ENCODE measurements around the gene TOMM5.

Gene TOMM5

GRCh38 chr9:37622462-37622861 lies 30.1 kb upstream of the TOMM5 start:
- H3K4me2 ChIP-seq (ENCODE audit: low read depth, low read length, poor library complexity, severe bottlenecking), result no peak overlapping the region
- H3K79me2 ChIP-seq (ENCODE audit: insufficient read depth, low read length), result no peaks in the 10 kb centered on the region

GRCh38 chr9:37621273-37622121 lies 29.1 kb upstream of the TOMM5 start:
- H2AFZ ChIP-seq (ENCODE audit: low read depth, low read length, severe bottlenecking), result no peak overlapping the region
- H3K4me3 ChIP-seq (ENCODE audit: insufficient read depth, low read length, poor library complexity, severe bottlenecking), result no peak overlapping the region
- no peaks in the 10 kb centered on the region for H3F3A ChIP-seq (ENCODE audit: insufficient read depth)
- H3K9ac ChIP-seq (ENCODE audit: low read length), result no peak overlapping the region
- no peaks in the 10 kb centered on the region for H3K79me2 ChIP-seq (ENCODE audit: insufficient read depth, low read length)
- no peak for TF ChIP-seq EZH2phosphoT487 (conservative IDR thresholded peaks at IDR 0.05; ENCODE audit: low read length)
- TF ChIP-seq CTCF (IDR thresholded peaks at IDR 0.05; ENCODE audit: insufficient read depth, low read length, poor library complexity, severe bottlenecking), result no peak
- no peak overlapping the region for H3K27ac ChIP-seq (ENCODE audit: low read depth, low read length)
- H3K4me2 ChIP-seq (ENCODE audit: low read depth, low read length, poor library complexity, severe bottlenecking), result no peak overlapping the region
- H3K9me2 ChIP-seq (replicated peaks; ENCODE audit: insufficient read depth, low read length), result no peaks in the 10 kb centered on the region
- no peaks in the 10 kb centered on the region for H3K36me3 ChIP-seq (ENCODE audit: low read length)
- H3K9me3 ChIP-seq (ENCODE audit: insufficient read depth, low read length), result no peaks in the 10 kb centered on the region
- no peaks in the 10 kb centered on the region for H3K27me3 ChIP-seq (ENCODE audit: low read length)
- H4K20me1 ChIP-seq (ENCODE audit: low read depth, low read length), result no peaks in the 10 kb centered on the region

More at GRCh38 chr9:37622462-37622861, 30.1 kb upstream of the TOMM5 start:
- Histone ChIP-seq H3K4me3 (ENCODE audit: insufficient read depth, low read length, poor library complexity, severe bottlenecking) (no peak overlapping the region), H3K27ac (ENCODE audit: low read depth, low read length) (no peak overlapping the region), H3K9me3 (ENCODE audit: insufficient read depth, low read length) (no peaks in the 10 kb centered on the region), H3F3A (ENCODE audit: insufficient read depth) (no peaks in the 10 kb centered on the region), H2AFZ (ENCODE audit: low read depth, low read length, severe bottlenecking) (no peak overlapping the region), H3K27me3 (ENCODE audit: low read length) (no peaks in the 10 kb centered on the region), H3K9ac (ENCODE audit: low read length) (no peak overlapping the region), H3K9me2 (replicated peaks; ENCODE audit: insufficient read depth, low read length) (no peaks in the 10 kb centered on the region), H4K20me1 (ENCODE audit: low read depth, low read length) (no peaks in the 10 kb centered on the region), H3K36me3 (ENCODE audit: low read length) (no peaks in the 10 kb centered on the region)
- no peak for TF ChIP-seq CTCF (IDR thresholded peaks at IDR 0.05; ENCODE audit: insufficient read depth, low read length, poor library complexity, severe bottlenecking)
- no peak for TF ChIP-seq EZH2phosphoT487 (conservative IDR thresholded peaks at IDR 0.05; ENCODE audit: low read length)

GRCh38 chr9:37620396-37620795 lies 28.0 kb upstream of the TOMM5 start:
- Histone ChIP-seq H3K4me2 (ENCODE audit: low read depth, low read length, poor library complexity, severe bottlenecking) (no peak overlapping the region), H3K9me3 (ENCODE audit: insufficient read depth, low read length) (no peaks in the 10 kb centered on the region), H3K4me3 (ENCODE audit: insufficient read depth, low read length, poor library complexity, severe bottlenecking) (no peak overlapping the region), H2AFZ (ENCODE audit: low read depth, low read length, severe bottlenecking) (no peak overlapping the region), H3K79me2 (ENCODE audit: insufficient read depth, low read length) (no peaks in the 10 kb centered on the region), H3K36me3 (ENCODE audit: low read length) (no peaks in the 10 kb centered on the region), H3K27me3 (ENCODE audit: low read length) (no peaks in the 10 kb centered on the region), H3K9me2 (replicated peaks; ENCODE audit: insufficient read depth, low read length) (no peaks in the 10 kb centered on the region), H3K27ac (ENCODE audit: low read depth, low read length) (no peak overlapping the region), H3K9ac (ENCODE audit: low read length) (no peak overlapping the region), H4K20me1 (ENCODE audit: low read depth, low read length) (no peaks in the 10 kb centered on the region), H3F3A (ENCODE audit: insufficient read depth) (no peaks in the 10 kb centered on the region)
- TF ChIP-seq EZH2phosphoT487 (conservative IDR thresholded peaks at IDR 0.05; ENCODE audit: low read length) (no peak), CTCF (IDR thresholded peaks at IDR 0.05; ENCODE audit: insufficient read depth, low read length, poor library complexity, severe bottlenecking) (no peak)
